ENCODE results near the gene WDR48. TPM values are rescaled to one million over a fixed set of nuclear protein-coding genes. Genes with fewer than 3 reads are reported as not detected.

The WDR48 gene
- total RNA-seq, 1 donor from 2014 or later: 118 TPM

DNA sequence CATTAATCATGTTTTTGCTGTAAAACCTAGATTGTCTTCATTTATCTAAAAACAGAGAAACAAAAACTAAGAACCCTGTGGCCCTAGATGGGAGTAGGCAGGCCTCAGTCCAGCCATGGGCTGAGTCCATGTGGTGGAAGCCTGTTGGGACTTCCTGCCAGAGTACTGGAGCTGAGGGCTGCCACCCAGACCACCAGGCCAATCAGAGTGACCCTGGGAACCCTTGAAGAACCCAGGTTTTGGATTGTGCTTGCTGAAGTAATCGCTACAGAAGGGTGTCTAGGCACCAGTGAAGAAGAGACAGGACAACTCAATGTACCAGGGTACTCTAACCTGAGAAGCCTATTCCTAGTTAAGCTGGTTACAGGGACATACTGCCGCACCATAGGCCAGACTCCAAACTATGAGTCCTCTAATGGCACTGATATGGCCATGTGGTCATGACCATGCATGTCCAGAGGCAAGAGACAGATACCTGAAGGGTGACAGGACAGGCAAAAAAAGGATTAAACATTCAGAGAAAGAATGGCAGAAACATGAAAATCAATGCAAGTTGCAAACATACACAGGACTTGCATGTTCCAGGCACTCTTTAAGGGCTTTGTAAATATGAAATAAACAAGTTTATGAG is 88.6 kb downstream of the WDR48 start:
- no peak for DNase-seq

DNA sequence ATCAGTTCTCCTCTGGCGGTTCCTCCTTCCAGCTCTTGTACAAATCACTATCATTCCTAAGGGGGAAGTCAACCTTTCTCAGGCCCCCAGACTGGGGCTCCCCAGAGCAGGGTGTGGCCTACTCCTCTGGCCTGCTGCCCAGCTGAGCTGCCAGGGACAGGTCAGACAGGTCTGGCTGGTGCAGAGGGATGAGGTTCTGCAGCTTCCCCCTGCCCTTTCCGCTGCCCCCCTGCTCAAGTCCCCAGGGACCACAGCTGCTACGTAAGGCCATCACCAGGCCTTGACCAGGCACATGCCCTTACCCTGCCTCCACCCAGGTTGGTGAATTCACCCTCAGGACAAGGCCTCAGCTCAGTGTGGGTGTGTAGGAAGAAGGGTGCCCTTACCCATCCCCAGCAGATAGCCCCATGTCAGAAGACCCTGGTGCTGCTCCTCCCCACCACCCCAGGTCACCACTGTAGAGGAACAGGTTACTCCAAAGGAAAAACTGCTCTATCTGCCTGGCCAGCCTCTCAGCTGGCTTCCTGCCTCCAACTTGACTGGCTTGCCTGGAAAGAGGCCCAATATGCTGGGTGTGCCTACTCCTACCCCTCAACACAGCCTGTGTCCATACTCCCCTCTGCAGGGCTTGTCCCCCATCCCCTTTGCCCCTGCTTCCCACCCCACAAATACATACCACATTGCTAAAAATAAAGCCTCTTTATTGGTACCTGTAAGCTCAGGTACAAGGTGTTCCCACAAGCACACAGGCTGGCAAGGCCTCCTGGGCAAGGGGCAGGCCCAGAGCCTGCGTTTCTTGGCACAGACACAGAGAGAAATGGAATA is 89.6 kb downstream of the WDR48 start:
- DNase-seq: no peak

DNA sequence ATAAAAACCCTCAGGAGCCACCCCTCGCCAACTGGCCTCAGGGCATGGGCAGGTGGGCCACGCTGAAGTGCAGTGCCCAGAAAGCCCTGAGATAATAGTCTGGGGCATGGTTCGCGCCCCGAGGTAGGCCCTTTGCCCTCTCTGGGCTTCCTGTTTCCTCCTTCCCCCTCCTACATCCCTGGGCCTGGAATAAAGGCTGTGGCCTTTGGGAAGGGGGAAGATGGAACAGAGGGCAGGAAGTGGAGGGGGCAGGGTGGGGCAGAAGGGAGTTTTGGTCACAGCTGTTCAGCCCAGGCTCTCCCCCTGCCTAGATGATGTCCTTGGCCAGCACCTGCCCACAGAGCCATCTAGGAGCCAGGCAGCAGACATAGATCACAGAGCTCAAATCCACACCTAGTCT is 90.3 kb downstream of the WDR48 start:
- no peak for DNase-seq

DNA sequence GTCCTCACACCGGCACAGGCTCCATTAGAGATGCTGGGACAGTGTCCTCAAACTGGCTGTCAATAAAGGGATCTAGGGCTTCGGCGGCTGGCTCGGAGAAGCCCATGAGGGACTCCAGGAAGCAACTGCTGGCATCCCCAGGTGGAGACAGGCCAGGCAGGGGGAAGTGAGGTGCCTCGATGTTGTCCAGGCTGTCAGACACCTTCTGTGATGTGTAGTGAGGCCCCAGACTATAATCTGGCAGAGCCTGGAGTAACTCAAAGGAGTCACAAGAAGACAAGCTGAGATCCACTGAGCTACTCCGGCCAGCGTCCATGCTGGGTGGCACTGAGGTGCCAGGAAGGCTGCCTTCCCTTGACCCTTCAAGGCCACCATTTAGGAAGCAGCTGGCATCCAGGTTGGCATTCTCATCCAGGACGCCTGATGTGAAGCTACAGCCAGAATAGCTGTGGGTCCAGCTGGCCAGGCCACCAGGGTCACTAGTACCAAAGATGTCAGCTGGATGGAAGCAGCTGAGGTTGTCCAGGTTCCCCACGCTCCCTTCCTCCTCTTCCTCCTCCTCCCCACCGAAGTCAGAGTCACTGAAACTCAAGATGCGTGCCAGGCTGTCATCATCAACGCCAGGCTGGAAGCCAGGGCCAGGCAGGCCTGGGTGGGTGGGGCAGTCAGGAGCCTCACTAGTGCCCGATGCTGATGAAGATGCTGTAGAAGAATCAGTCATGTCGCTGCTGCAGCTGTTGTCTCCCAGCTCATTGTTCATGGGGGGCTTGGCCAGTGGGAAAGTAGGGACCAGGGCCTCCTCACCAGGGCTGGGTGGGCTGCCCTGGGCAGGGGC is 91.5 kb downstream of the WDR48 start:
- DNase-seq: no peak

DNA sequence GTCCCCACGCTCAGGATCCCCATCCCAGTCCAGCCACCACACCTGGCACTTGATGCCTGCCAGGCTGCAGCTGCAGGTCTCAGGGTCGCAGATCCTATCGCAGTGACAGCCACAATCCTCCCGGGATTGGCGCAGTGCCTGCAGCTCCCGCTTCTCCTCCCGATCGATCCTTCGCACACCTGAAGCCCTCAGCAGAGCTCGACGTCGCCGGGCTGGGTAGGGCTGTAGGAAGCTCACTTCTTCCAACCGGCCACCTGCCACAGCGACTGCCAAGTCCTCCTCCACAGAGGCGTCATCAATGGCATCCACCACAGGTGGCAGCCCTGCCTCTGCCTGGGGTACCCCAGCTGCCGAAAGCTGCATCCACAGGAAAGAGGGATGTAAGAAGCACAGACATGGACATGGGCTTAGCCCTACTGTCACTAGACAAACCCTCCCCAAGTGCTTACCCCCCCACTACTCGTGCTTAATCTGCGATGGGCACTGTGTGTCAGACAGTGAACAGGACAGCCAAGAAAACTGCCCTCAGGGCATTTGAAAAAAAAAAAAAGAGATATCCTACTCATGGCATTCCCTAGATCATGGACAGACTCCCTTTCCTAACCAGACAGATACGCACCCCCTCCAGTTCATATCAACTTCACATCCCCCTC is 92.4 kb downstream of the WDR48 start:
- no peak for DNase-seq

DNA sequence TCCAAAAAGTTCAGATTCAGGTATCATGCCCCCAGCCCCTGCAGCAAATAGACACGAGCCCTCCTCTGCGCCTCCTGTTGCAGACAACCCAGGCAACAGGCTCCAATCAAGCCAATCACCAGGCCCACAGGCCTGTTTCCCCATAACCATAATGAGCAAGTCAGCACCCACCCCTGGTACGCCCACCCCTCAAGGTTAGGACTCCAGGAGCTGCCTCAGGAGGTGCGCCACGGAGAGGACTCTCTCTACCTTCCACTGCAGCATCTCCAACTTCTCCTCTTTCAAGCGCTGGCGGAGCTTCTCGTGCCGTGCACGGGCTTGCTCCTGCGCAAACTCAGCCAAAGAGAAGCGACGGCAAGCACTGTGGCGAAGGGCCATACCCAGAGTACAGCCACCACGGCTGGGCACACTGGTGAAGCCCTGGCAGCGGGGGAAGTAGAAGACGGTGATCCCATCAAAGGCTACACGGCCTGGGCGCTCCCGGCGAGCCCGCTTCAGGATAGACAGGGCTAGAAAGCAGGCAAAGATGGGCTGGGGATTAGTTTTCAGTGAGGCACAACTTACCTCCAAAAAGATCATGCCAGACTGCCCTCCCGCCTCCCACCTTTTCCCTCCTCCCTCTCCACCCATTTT is 93.0 kb downstream of the WDR48 start:
- DNase-seq: no peak

DNA sequence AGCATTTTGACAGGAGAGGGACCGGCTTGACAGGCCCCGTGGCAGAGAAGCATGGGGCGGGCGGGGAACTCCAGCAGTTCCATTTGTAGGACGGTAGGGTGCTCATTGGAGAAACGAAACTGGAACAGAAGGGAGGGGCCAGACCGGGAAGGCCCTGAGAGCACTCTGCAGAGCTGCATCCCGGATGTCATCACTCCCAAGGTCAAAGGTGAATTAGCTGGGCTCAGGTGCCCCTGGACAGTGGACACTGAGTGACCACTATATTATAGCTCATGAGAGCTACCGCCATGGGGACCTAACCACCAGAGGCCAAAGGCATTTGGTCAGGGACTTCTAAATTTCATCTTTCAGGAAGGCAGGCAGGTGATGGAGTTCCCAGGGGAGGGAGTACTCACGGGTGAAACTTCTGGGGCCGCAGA is 94.3 kb downstream of the WDR48 start:
- no peak for DNase-seq

Small RNA genes lying within 50 kb of the gene (small RNA-seq; reads per million reads assigned to genes)
- gene RNU6-1227P: not detected

Other genes with a start within 250 kb of the WDR48 start
- gene SCN10A, start 235.8 kb upstream of the WDR48 start, total RNA-seq: not detected
- 0.31 TPM for gene SCN11A, start 72 bp upstream of the WDR48 start, total RNA-seq
- 28.7 TPM for gene GORASP1, start 55.6 kb downstream of the WDR48 start, total RNA-seq
- gene TTC21A, start 55.7 kb downstream of the WDR48 start, total RNA-seq: 2.5 TPM
- gene CSRNP1, start 101.6 kb downstream of the WDR48 start, total RNA-seq: 5.9 TPM
- gene XIRP1, start 140.6 kb downstream of the WDR48 start, total RNA-seq: not detected
- gene CX3CR1, start 228.0 kb downstream of the WDR48 start, total RNA-seq: 11.4 TPM

Measured in occipital lobe (tissue), 3 donors.